NCI-H2029 (cell line): ENCODE data around the gene KIRREL2.
"Not testable (repeated sequence)": the region's sequence is repeated elsewhere in the genome, so short reads cannot be mapped to it uniquely, and the experiment has no call there.

Source experiments
- DNase-seq: peaks from one replicate; lab custom pipeline; 2025; lab: John Stamatoyannopoulos, UW

The KIRREL2 gene

GRCh38 chr19:35856546-35857149 is at the start of gene KIRREL2:
TSS of gene KIRREL2 (plus strand) at chr19:35856911. CDS start at chr19:35857120, 209 bp downstream.
- no peak for DNase-seq

- DNase-seq, result no peak
These were observed 49.1 kb upstream of the KIRREL2 start for GRCh38 chr19:35807633-35808032.

DNA sequence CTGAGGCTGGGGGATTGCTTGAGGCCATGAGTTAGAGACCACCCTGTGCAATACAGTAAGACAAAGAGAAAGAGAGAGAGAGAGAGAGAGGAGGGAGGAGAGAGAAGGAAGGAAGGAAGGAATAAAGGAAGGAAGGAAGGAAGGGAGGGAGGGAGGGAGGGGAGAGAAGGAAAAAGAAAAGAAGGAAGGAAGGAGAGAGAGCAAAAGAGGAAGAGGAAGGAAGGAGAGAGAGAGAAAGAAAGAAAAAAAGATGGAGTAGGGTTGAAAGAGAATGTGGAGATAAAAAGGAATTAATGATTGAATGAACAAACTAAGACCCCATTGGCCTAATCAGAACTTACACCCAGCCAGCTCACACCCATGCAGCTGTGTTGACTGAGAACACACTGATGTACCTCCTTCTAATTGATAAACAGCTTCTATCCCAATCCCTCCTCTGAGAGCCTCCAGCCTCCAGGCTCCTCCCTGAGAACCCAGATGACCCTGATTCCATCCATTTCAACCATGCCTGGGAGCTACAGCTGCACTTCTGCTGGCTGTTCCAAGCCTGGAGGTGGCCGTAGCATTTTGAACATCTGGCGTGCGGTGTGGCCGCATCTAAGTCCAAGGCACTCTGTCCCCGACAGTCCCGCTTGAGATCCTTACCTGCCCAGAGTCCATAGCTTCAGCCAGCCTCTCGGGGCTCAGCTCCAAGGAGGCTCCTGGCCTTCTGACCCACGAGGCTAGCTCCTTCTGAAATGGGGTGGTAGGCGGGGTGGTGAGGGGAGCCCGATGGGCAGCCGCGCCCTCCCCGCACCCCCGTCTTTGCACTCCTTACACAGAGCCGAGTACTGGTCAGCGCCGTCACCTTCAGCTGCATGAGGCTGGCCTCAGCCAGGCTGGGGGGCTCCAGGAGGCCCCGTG is 45.1 kb upstream of the KIRREL2 start:
- peak; percentile 8 for DNase-seq

- no peak for DNase-seq
These were observed 44.3 kb upstream of the KIRREL2 start, which contains the start of gene PRODH2 for GRCh38 chr19:35812220-35813042. TSS of gene PRODH2 (minus strand) at chr19:35812845. CDS start at chr19:35812805, 40 bp downstream.

DNA sequence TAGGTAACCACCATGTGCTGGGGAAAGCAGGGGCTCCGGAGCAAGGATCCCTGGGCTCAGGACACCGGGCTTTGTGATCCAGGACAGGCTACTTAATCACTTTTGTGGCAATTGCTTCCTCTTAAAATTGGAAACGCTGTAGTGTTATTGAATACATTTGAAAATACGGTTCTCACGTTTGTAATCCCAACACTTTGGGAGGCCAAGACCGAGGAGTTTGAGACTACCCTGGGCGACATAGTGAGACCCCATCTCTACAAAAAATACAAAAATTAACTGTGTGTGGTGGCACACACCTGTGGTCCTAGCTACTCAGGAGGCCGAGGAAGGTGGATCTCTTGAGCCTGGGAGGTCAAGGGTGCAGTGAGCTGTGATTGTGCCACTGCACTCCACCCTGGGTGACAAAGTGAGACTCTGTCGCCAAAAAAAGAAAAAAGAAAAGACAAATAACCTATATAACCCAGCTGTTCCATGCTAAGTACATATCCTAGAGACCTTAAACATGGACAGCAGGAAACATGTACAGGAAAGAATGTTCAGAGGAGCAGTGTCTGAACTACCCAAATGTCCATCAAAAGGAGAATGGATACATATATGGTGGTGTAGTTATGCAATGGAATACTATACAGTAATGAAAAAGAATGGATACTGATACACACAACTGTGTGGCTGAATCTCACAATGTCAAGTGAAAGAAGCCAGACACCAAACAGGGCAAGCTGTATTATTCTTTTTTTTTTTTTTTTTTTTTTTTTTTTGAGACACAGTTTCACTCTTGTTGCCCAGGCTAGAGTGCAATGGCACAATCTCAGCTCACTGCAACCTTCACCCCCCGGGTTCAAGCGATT is 43.4 kb upstream of the KIRREL2 start:
- no peak for DNase-seq

DNA sequence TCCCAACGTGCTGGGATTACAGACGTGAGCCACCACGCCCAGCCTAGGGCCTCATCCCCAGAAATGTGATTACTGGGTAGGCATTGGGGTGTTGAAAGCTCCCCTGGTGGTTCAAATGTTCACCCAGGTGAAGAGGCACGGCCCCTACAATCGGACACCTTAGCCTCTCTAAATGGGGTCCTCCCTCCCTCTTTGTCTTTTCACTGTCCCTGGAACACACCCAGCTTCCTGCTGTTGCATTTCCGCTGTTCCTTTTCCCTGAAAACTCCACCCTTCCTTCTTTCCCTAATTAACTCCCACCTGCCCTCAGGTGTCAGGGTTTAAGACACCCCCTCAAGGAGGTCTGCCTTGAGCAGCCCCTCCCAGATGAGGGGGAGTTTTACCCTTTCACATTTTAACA is 40.4 kb upstream of the KIRREL2 start:
- no peak for DNase-seq

DNA sequence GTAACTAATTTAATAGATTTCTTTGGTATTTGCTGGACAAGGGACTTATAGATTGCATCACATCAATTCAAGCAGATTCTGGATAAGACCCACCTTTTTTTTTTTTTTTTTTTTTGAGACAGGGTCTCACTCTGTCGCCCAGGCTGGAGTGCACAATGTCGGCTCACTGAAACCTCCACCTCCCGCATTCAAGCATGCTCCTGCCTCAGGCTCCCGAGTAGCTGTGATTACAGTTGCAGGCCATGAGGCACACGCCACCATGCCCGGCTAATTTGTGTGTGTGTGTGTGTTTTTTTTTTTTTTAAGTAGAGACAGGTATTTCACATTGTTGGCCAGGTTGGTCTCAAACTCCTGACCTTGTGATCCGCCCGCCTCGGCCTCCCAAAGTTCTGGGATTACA is 39.9 kb upstream of the KIRREL2 start:
- no peak for DNase-seq

DNA sequence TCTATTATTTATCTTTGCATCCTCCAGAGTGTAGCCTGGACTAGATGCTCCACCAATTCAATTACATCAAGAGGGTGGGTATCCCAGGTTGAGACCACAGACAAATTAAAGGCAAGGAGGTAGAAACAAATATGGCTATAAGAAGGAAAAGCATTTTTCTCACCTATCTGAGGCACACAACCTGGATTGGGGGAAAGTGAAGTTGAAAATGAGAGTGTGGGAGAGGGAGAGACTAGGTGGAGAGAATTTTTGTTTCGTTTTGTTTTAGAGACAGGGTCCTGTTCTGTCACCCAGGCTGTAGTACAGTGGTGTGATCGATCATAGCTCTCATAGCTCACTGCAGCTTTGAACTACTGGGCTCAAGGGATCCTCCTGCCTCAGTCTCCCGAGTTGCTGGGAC is 38.3 kb upstream of the KIRREL2 start:
- no peak for DNase-seq

DNA sequence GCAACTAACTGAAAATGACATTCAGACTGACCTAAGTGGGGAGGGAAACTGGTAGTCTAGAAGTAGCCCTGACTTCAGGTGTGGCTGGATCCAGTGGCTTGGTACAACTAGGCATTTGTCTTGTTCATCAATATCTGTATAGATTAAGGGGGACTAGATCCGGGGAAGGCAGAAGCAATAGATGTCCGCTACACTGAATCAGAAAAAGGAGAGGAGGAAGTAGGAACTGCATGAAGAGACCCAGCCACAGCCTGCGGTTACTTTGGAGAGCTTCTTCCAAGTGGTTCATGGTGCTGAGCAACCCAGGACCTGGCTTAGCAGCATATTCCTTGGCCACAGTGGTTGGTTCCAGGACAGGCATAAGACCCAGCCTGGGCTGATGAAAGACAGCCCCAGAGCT is 34.1 kb upstream of the KIRREL2 start:
- DNase-seq, result no peak

DNA sequence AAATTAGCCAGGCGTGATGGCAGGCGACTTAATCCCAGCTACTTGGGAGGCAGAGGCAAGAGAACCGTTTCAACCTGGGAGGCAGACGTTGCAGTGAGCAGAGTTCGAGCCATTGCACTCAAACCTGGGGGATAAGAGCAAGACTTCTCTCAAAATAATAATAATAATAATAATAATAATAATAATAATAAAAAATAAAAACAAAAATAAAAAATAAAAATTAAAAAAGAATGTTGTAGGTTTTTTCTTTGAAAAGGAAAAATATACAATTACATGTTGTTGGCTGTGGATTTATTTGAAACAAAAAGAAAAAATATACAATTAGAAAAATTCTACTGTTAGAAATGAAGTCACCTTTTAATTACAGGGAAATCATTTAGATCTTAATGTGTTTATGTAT is 32.6 kb upstream of the KIRREL2 start:
- no peak for DNase-seq

DNA sequence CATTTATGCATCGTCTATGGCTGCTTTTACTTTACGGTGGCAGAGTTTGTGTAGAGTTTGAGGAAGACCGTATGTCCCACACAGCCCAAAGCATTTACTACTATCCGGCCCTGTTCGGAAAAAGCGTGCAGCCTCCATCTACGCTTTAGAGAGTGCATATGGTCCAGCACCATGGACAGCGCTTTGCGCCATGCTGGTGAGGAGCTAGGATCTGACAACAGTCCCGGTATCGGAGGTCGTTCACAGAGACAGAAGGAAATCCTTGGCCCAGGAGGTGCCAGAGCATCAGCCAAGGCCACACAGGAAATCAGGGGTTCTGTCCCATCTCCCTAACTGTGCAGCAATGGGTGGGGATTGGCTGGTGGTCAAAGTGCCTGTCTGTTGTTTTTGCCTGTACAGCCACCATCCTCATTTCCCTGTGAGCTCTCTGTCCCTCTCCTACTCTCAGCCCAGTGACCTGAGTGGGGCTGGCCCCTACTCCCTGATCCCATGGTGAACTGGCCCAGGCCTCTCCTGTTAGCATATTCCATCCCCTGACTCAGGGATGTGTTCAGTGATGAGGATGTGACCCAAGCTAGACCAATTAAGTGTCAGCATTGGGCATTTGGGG is 27.9 kb upstream of the KIRREL2 start:
- DNase-seq, result no peak

- no peak for DNase-seq
These were observed 25.7 kb upstream of the KIRREL2 start for GRCh38 chr19:35830986-35831385.

DNA sequence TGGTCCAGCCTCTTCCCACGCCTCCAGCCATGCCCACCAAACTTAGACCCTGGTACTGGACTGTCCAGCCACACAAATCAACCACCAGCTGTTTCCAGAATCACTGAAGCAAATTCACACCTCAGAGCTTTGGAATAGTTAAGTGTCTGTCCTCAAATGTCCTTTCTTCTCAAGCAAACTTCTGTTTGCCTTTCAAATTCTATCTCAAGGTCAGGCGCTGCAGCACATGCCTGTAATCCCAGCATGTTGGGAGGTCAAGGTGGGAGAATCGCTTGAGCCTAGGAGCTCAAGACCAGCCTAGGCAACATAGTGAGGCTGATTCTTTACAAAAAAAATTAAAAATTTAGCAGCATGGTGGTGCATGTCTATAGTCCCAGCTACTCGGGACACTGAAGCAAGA is 24.7 kb upstream of the KIRREL2 start:
- DNase-seq, result no peak

DNA sequence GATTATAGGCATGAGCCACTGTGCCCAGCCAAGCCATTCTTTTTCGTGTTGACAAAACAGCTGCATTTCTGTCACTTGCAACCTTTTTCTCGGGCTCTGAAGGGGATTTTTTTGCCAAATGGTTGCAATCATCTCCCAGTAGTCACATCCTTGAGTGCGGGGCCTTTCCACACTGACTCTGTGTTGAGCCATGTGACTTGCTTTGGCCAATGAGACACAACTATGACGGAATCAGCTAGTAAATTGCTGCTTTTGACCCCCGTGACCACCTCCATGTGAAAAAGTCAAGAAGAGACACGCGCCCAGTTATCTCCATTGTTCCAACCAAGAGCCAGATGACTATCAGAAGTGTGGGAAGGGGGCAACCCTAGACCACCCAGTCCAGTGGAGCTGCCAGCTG is 22.7 kb upstream of the KIRREL2 start:
- DNase-seq, result no peak

DNA sequence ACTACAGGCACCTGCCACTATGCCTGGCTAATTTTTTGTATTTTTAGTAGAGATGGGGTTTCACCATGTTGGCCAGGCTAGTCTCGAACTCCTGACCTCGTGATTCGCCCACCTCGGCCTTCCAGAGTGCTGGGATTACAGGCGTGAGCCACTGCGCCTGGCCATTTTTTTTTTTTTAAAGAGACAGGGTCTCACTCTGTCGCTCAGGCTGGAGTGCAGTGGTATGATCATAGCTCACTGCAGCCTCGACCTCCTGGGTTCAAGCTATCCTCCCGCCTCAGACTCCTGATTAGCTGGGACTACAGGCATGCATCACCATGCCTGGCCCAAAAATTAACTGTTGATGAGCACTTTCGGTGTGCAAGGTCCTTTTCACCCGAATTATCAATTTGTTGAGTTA is 20.6 kb upstream of the KIRREL2 start:
- DNase-seq, result not testable (repeated sequence)

DNA sequence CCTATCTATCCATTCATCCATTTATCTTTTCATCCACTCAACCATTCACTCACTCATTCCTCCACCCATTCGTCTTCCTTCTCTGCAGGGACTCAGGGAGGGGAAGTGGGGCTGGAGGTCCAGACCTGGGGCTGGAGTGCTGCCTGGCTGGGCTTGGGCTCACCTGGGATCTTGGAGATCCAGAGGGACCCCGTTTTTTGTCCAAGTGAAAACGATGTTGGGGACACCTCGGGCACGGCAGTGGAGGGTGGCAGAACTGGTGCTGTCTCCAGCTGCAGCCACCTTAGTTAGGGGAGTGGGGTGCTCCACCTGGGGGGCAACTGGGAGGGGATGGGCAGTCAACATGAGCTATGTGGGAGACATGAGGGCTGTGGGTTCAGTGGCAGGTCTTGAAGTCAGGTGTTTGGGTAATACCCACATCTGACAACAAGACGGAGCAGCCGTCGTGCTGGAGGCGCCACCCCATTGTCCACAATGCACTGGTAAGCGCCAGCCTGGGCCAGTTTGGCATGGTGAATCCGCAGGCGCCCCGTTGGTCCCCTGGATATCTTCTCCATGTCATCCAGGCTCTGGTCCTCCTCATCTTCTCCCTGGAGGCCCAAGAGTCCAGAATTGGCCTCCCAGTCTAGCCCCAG is 14.6 kb upstream of the KIRREL2 start:
- no peak for DNase-seq

GRCh38 chr19:35842666-35843272 is 13.9 kb upstream of the KIRREL2 start:
- no peak for DNase-seq

DNA sequence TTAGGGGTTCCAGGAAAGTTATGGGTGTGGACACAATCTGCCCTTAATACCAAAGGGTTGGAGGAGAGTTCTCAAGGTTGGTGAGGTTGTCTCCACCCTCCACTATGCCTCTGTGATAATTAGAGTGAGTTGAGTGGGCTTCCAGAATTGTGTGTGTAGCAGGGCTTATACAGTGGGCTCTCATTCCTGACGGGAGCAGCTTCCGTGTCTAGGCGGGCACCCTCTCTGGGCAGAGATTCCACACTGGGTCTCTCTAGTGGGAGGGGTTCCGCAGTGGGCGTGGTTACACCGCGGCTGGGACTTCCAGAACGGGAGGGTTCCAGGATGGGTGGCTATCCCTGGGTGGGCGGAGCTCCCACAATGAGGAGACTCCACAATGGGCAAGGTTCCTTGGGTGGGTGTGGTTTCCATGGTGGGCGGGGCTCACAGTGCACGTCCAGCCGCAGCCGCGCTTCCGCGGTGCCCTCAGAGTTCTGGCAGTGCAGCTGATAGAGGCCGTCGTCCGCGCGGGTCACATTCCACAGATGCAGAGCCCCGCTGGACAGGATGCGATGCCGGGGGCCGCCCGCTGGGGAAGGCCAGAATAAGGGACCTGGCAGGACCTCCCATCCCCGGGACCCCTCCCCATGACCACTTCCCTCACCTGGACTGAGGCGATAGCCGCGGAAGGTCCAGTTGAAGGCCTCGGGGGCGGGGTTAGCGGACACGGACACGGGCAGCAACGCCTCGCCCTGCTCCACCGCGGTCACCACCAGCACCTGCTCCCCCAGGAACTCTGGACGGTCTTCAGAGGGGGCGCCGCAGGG is 12.8 kb upstream of the KIRREL2 start:
- peak; percentile 79 for DNase-seq

DNA sequence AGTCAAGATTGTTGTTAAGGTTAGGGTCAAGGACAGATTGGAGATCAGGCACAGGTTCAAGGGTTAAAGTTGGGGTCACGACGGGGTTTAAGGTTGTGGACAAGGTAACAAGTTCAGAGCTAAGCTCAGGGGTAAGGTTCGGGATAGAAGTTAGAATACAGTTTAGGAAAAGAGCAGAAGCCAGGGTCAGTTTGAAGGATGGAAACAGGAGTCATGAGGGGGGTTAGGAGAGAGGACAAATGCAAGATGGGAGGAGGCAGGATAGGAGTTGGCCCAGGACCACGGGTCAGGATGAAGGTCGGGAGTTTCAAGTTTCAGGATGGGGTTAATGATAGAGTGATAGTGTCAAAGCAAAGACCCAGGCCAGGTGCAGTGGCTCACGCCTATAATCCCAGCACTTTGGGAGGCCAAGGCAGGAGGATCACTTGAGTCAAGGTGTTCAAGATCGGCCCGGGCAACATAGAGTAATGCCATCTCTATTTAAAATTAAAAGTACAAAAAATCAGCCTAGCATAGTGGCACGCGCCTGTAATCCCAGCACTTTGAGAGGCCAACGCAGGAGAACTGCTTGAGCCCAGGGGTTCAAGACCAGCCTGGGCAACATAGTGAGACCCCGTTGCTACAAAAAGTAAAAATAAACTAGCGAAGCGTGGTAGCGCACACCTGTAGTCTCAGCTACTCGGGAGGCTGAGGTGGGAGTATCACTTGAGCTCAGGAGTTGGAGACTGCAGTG is 12.1 kb upstream of the KIRREL2 start:
- DNase-seq, result no peak
